ENCODE results near the gene MED10. TPM values are rescaled to one million over a fixed set of nuclear protein-coding genes. Genes with fewer than 3 reads are reported as not detected.

The MED10 gene
- total RNA-seq, 2 donors from 2014 or later = 14.2 to 17.4 TPM

- Histone ChIP-seq H3K4me3 (no peak overlapping the region), H3K9me3 (no peaks in the 10 kb centered on the region), H3K36me3 (no peaks in the 10 kb centered on the region), H3K27ac (no peak overlapping the region), H3K27me3 (no peaks in the 10 kb centered on the region), H3K4me1 (no peaks in the 10 kb centered on the region)
- TF ChIP-seq, protein P1, sequence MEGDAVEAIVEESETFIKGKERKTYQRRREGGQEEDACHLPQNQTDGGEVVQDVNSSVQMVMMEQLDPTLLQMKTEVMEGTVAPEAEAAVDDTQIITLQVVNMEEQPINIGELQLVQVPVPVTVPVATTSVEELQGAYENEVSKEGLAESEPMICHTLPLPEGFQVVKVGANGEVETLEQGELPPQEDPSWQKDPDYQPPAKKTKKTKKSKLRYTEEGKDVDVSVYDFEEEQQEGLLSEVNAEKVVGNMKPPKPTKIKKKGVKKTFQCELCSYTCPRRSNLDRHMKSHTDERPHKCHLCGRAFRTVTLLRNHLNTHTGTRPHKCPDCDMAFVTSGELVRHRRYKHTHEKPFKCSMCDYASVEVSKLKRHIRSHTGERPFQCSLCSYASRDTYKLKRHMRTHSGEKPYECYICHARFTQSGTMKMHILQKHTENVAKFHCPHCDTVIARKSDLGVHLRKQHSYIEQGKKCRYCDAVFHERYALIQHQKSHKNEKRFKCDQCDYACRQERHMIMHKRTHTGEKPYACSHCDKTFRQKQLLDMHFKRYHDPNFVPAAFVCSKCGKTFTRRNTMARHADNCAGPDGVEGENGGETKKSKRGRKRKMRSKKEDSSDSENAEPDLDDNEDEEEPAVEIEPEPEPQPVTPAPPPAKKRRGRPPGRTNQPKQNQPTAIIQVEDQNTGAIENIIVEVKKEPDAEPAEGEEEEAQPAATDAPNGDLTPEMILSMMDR (IDR thresholded peaks at IDR 0.05) = no peak
- DNase-seq (ENCODE audit: low spot score) = no peak
Measured at GRCh38 chr5:6419340-6419852, 41.0 kb upstream of the MED10 start.

DNA sequence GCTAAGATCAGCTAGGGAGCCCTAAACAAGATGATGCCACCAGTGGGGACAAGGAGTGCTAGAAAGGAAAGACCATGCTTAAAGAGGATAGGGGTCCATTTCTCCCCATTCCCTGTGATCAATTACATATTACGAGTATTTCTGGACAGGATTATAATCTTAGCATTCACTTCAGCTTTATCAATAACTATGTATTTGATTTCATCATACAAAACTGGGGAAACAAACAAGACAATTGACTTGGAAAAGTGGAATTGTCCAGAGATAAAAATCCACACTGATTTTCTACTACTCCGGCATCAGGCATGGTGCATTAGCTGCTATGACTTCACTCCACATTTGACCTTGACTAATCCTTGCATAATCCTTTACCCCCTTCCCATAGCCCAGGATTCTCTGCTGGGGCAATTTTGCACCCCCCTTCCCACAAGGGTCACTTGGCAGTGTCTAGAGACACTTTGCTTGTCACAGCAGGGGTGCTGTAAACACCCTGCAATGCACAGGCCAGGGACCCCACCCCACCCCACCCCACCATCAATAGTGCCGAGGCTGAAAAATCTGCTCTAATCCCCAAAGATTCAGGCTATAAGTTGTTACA is 40.4 kb upstream of the MED10 start:
- TF ChIP-seq, protein P1 (IDR thresholded peaks at IDR 0.05) = no peak
- H3K27me3 ChIP-seq = no peaks in the 10 kb centered on the region
- H3K36me3 ChIP-seq = no peaks in the 10 kb centered on the region
- DNase-seq (ENCODE audit: low spot score) = no peak
- no peaks in the 10 kb centered on the region for H3K4me1 ChIP-seq
- no peak overlapping the region for H3K27ac ChIP-seq
- no peaks in the 10 kb centered on the region for H3K9me3 ChIP-seq
- H3K4me3 ChIP-seq = no peak overlapping the region

- Histone ChIP-seq H3K36me3 (no peaks in the 10 kb centered on the region), H3K27ac (no peak overlapping the region), H3K27me3 (no peaks in the 10 kb centered on the region), H3K4me1 (no peaks in the 10 kb centered on the region), H3K9me3 (no peaks in the 10 kb centered on the region), H3K4me3 (no peak overlapping the region)
- DNase-seq (ENCODE audit: low spot score) = no peak
- TF ChIP-seq, protein P1 (IDR thresholded peaks at IDR 0.05) = no peak
Measured at GRCh38 chr5:6417657-6418056, 39.3 kb upstream of the MED10 start.

DNA sequence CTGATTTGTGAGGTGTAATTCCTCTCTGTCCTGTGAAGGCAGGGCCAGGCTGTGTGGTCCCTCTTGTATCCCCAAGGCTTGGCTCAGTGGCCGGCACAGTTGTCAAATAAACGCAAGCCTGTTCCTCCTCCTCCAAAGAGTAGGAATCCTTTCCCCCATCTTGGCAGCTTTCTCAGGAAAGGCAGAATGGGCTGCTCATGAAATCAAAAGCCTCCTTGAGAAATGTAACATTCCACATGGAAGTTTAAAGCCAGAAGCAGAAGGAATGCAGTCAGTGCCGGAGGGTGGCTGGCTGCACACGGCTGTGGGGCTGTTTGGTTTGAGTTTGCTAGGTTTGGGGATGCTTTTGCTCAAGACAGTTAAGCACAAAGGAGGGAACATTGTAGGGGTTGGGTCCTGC is 34.5 kb upstream of the MED10 start:
- Histone ChIP-seq H3K9me3 (no peaks in the 10 kb centered on the region), H3K27ac (no peak overlapping the region), H3K27me3 (no peaks in the 10 kb centered on the region), H3K36me3 (no peaks in the 10 kb centered on the region), H3K4me3 (no peak overlapping the region), H3K4me1 (no peaks in the 10 kb centered on the region)
- TF ChIP-seq, protein P1 (IDR thresholded peaks at IDR 0.05) = no peak
- no peak for DNase-seq (ENCODE audit: low spot score)

DNA sequence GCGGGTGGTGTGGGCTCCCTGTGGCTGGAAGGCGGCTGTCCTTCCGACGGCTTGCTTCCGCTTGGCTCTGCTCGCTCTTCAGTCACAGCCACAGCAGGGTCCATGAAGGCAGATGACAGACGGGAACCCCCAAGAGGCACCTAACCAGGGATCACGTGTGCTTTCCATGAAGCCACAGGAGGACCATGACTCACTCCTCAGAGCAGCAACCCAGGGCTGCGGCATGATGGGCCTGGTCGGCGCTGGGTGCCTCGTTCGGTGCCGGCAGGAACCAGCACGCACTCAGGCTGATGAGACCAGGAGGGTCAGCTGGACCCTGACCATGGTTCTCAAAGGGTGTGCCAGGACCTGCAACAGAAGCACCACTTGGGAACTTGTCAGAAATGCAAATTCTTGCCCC is 32.8 kb upstream of the MED10 start:
- TF ChIP-seq, protein P1 (IDR thresholded peaks at IDR 0.05) = no peak
- Histone ChIP-seq H3K4me3 (no peak overlapping the region), H3K27ac (no peak overlapping the region), H3K27me3 (no peaks in the 10 kb centered on the region), H3K9me3 (no peaks in the 10 kb centered on the region), H3K4me1 (no peaks in the 10 kb centered on the region), H3K36me3 (no peaks in the 10 kb centered on the region)
- DNase-seq (ENCODE audit: low spot score) = no peak

- no peaks in the 10 kb centered on the region for H3K27me3 ChIP-seq
- H3K36me3 ChIP-seq = no peaks in the 10 kb centered on the region
- no peaks in the 10 kb centered on the region for H3K9me3 ChIP-seq
- DNase-seq (ENCODE audit: low spot score) = no peak
- H3K4me1 ChIP-seq = no peaks in the 10 kb centered on the region
- no peak overlapping the region for H3K27ac ChIP-seq
- TF ChIP-seq, protein P1 (IDR thresholded peaks at IDR 0.05) = no peak
- H3K4me3 ChIP-seq = no peak overlapping the region
Measured at GRCh38 chr5:6410421-6410820, 32.1 kb upstream of the MED10 start.
